NK-92 (cell line): ENCODE data around the gene MRPS27.

ENCODE experiments used
- DNase-seq: peaks from one replicate; lab custom pipeline; 2025; ENCODE audit not compliant: unreplicated experiment; lab: John Stamatoyannopoulos, UW

The MRPS27 gene

GRCh38 chr5:72206160-72206559, 113.9 kb downstream of the MRPS27 start:
- DNase-seq = no peak

GRCh38 chr5:72205431-72206009, 114.5 kb downstream of the MRPS27 start:
- no peak for DNase-seq

GRCh38 chr5:72204946-72205345, 115.1 kb downstream of the MRPS27 start:
- no peak for DNase-seq

GRCh38 chr5:72203251-72203845, 116.7 kb downstream of the MRPS27 start:
- no peak for DNase-seq

GRCh38 chr5:72202331-72202825, 117.7 kb downstream of the MRPS27 start:
- DNase-seq = no peak

GRCh38 chr5:72199681-72200080, 120.4 kb downstream of the MRPS27 start:
- no peak for DNase-seq

- DNase-seq = no peak
These were observed 122.6 kb downstream of the MRPS27 start for GRCh38 chr5:72197393-72197792.

GRCh38 chr5:72195581-72195980, 124.5 kb downstream of the MRPS27 start:
- DNase-seq = no peak

GRCh38 chr5:72194846-72195245, 125.2 kb downstream of the MRPS27 start:
- DNase-seq = no peak

GRCh38 chr5:72191404-72191803, 128.6 kb downstream of the MRPS27 start:
- no peak for DNase-seq

GRCh38 chr5:72189146-72189545, 130.9 kb downstream of the MRPS27 start:
- no peak for DNase-seq

- DNase-seq = no peak
These were observed 131.9 kb downstream of the MRPS27 start for GRCh38 chr5:72188166-72188565.

- no peak for DNase-seq
These were observed 132.5 kb downstream of the MRPS27 start for GRCh38 chr5:72187388-72188075.

GRCh38 chr5:72185496-72186329, 134.3 kb downstream of the MRPS27 start:
- DNase-seq = no peak

GRCh38 chr5:72184408-72184807, 135.6 kb downstream of the MRPS27 start:
- no peak for DNase-seq

GRCh38 chr5:72183101-72183520, 136.9 kb downstream of the MRPS27 start:
- no peak for DNase-seq

GRCh38 chr5:72182686-72183085, 137.4 kb downstream of the MRPS27 start:
- DNase-seq = no peak

- no peak for DNase-seq
These were observed 139.1 kb downstream of the MRPS27 start for GRCh38 chr5:72180925-72181324.

- no peak for DNase-seq
These were observed 140.1 kb downstream of the MRPS27 start for GRCh38 chr5:72179816-72180440.

- no peak for DNase-seq
These were observed 140.8 kb downstream of the MRPS27 start for GRCh38 chr5:72179028-72179815.
